HG02870 (cell line): ENCODE results near the gene LIMK1.
"Not testable (repeated sequence)": the region's sequence is repeated elsewhere in the genome, so short reads cannot be mapped to it uniquely, and the experiment has no call there.

ENCODE experiments used
- ATAC-seq: cut with Tn5 transposase; IDR thresholded peaks from one replicate; pipeline ENCODE4 v1.9.1; 2021; ENCODE audit warnings: mild to moderate bottlenecking, moderate library complexity; ENCODE audit not compliant: unreplicated experiment

LIMK1 gene

GRCh38 chr7:74083117-74083876 lies at the start of gene LIMK1:
Gene LIMK1, plus strand, starts transcription at chr7:74083804. Its CDS starts 187 bp downstream, at chr7:74083991.
- ATAC-seq = peak; percentile 65

GRCh38 chr7:74037609-74038008 lies 46.0 kb upstream of the LIMK1 start:
- no peak for ATAC-seq

- no peak for ATAC-seq
Observed at GRCh38 chr7:74038194-74038961, 45.2 kb upstream of the LIMK1 start.

GRCh38 chr7:74039337-74039736 lies 44.3 kb upstream of the LIMK1 start:
- ATAC-seq = no peak

DNA sequence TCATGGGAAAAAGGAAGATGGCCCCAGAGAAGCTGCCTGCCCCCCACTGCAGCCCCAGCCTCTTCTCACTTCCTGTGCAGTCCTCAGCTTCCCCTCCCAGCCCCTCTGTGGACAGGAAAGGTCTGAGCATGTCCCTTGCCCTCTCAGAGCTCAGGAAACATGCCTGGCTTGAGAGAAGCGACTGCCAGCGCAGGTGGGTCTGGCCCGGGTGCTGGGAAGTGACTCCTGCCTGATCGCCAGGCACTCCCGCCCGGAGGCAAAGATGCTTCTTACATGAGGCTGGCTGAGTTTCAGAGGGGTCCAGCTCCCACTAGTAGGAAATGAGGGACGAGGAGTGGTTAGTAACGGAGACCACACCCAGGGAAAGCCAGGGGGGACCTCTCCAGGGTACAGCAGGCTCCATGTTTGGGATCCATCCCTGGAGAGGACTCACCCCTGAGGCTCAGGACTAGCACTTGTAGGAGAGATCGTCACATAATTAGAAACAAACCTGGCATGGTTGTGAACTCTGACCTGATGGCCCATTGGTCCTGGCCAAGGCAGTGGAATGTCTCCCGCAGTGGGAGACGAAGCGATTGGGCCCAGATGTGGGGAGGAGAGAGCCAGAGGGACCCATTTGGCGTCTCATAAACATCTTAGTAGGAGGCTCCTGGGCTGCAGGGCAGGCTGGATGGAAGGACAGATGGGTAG lies 43.4 kb upstream of the LIMK1 start:
- ATAC-seq = no peak

- no peak for ATAC-seq
Observed at GRCh38 chr7:74040791-74041520, 42.6 kb upstream of the LIMK1 start.

- no peak for ATAC-seq
Observed at GRCh38 chr7:74042746-74043522, 40.7 kb upstream of the LIMK1 start.

GRCh38 chr7:74043523-74043951 lies 40.1 kb upstream of the LIMK1 start:
- no peak for ATAC-seq

GRCh38 chr7:74044366-74045350 lies 38.9 kb upstream of the LIMK1 start:
- ATAC-seq = no peak

DNA sequence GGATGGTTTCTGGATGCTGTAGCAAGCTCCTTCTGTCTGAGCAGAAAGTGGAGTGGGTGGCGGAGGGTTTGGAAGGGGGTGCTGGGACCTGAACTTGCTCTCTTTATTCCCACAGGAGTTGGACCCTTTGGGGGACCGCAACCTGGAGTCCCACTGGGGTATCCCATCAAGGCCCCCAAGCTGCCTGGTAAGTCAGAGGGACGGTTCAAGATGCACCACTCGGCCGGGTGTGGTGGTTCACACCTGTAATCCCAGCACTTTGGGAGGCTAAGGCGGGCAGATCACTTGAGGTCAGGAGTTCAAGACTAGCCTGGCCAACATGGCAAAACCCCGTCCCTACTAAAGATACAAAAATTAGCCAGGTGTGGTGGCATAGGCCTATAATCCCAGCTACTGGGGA lies 37.0 kb upstream of the LIMK1 start:
- ATAC-seq = not testable (repeated sequence)

DNA sequence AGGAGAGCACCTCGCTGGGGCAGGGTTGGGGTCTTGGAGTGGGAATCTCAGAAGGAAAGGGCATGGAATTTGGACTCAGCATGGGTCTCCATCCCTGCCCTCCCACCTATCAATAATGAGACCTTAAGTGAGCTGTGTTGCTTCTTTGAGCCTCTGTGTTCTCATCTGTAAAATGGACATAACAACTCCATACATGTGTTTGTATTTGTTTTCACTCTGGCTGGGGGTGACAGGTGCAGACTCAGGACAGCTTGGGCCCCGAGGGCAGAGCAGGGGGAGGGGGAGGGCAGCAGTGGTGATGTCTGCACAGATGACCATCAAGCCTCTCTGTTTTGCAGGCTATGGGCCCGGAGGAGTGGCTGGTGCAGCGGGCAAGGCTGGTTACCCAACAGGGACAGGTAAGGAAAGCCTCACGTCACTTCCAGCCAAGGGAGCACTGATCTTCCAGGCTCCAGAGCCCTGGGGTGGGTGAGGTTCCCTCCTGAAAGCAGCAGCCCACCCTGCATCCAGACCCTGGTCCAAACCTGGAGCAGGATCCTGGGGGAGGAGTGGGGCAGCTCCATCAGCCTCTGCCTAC lies 35.7 kb upstream of the LIMK1 start:
- no peak for ATAC-seq

DNA sequence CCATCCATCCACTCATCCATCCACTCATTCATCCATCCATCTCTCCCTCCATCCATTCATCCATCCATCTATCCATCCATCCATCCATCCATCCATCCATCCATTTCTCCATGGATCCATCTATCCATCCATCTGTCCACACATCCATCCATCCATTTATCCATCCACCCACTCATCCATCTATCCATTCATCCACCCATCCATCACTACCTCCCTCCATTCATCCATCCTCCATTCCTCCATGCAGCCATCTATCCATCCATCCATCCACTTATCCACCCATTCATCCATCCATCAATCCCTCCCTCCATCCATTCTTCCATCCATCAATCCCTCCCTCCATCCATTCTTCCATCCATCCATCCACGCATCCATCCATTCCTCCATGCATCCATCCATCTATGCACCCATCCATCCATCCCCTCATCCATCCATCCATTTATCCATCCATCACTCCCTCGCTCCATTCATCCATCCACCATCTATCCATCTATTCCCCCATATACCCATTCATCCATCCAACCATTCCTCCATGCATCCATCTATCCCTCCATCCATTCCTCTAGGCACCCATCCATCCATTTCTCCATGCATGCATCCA lies 34.5 kb upstream of the LIMK1 start:
- no peak for ATAC-seq

DNA sequence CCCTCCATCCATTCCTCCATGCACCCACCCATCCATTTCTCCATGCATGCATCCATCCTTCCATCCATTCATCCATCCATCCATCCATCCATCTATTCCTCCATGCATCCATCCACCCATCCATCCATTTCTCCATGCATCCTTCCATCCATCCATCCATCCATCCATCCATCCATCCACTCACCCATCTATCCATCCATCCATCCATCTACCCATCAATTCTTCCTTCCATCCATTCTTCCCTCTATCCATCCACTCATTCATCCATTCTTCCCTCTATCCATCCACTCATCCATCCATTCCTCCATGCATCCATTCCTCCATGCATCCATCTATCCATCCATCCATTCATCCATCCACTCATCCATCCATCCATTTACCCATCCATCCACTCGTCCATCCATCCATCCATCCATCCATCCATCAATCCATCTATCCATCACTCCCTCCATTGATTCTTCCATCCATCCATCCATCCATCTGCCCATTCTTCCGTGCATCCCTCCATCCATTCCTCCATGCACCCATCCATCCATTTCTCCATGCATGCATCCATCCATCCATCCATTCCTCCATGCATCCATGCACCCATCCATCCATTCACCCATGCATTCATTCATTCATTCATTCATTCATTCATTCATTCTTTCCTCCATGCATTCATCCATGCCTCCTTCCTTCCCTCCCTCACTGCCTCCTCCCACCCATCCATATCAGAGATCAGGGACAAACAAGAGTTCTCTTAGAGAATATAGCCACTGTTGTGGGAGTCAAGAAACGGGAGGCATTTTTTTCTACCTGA lies 33.4 kb upstream of the LIMK1 start:
- no peak for ATAC-seq

DNA sequence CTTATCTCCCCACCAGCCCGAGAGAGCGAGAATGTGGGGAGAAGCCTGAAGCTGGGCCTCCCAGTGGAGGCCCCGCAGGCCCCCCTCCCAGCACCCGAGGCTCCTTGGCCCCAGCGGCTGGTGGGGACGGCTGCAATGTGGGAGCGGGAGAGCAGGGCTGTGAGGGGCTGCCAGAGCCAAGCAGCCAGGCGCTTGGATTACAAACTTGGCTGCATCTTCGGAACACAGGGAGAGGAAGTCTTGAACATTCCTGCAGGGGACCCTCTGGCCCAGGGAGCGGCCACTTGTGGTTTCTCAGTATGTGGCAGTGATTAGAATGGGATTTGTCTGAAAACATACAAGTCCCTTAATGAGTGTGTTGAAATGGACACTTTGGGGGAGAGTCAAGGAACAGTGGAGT lies 32.4 kb upstream of the LIMK1 start:
- ATAC-seq = no peak

- ATAC-seq = no peak
Observed at GRCh38 chr7:74051629-74052410, 31.8 kb upstream of the LIMK1 start.

DNA sequence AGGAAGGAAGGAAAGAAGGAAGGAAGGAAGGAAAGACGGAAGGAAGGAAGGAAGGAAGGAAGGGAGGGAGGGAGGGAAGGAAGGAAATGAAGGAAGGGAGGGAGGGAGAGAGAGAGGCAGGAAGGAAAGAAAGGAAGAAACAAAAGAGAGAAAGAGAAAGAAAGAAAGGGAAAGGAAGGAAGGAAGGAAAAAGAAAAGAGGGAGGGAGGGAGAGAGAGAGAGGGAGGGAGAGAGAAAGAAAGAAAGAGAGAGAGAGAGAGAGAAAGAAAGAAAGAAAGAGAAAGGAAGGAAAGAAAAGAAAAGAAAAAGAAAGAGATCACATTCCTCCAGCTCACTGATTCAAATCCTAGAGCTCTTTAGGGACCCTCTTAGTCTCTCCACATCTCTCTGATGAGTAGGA lies 31.0 kb upstream of the LIMK1 start:
- ATAC-seq = no peak
